Transverse colon (tissue), 3 donors: ENCODE results near the gene ATP5MC2.

Experiments
- CTCF ChIP-seq, 5 experiments: fragments of 200-600 bp in 3 of 5; fragments of 450-650 bp in 2 of 5; sonication (generic) in 3 of 5; IDR thresholded peaks; 1 replicate in 2 of 5; 2 replicates in 3 of 5; pipeline ENCODE4 v1.5.1; 2016 to 2017; ENCODE audit warnings: antibody characterized with exemption in 5 of 5, inconsistent platforms in 3 of 5, mild to moderate bottlenecking in 2 of 5, moderate library complexity in 1 of 5
- POLR2A ChIP-seq: fragments of 450-650 bp; IDR thresholded peaks from one replicate; pipeline ENCODE4 v1.6.1; 2016; ENCODE audit warnings: antibody characterized with exemption, mild to moderate bottlenecking, moderate library complexity

- TF ChIP-seq POLR2A = no peak
- no peak for TF ChIP-seq CTCF (IDR thresholded peaks at IDR 0.05)
Measured at GRCh38 chr12:53717319-53717718, 41.4 kb upstream of the ATP5MC2 start.
